OCI-LY3 (cell line): ENCODE results near the gene SSTR1.

Experiments used
- CTCF ChIP-seq: fragments of 200-600, 300-600 bp; sonication (generic); IDR thresholded peaks from 2 replicates; pipeline ENCODE4 v1.5.1; 2014; ENCODE audit warnings: antibody characterized with exemption, low read length, low read depth
- EZH2phosphoT487 ChIP-seq: fragments of 200-600 bp; shearing (Covaris generic); IDR thresholded peaks from 2 replicates; pipeline ENCODE4 v1.6.1; 2018; ENCODE audit warnings: antibody characterized with exemption, mixed run types, low read depth

- TF ChIP-seq CTCF (no peak), EZH2phosphoT487 (no peak)
These were observed 23.6 kb upstream of the SSTR1 start for GRCh38 chr14:38184132-38184531.
